Measurements from ENCODE around the gene CPEB1.

DNA sequence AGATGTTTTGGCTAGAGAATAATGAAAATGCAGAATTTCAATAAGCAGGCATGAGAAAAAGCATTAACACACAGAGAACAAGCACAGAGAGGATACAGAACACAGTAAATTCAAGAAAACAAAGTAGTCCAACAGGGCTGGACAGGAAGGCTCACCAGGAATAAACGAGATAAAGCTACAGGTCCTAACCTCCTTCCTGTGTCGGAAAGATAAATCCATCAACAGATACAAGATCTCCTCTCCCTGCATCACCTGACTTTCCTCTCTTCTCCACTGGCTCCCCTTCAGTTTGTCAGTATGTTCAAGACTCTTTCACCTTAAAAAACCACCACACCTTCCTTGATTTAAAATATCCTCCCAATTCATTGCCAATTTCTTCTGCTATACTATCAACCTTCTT is 11.4 kb downstream of the CPEB1 start:
- TF ChIP-seq NFE2 (CRISPR knock-in tag; IDR thresholded peaks at IDR 0.05) = no peak
- TF ChIP-seq JUNB (CRISPR knock-in tag; IDR thresholded peaks at IDR 0.05; ENCODE audit: borderline replicate concordance) = no peak
- no peak for TF ChIP-seq RBM39 (IDR thresholded peaks at IDR 0.05; ENCODE audit: low read depth, low read length, poor library complexity, severe bottlenecking)
- TF ChIP-seq RFX1 (IDR thresholded peaks at IDR 0.05) = no peak
- TF ChIP-seq GABPB1 (CRISPR knock-in tag; IDR thresholded peaks at IDR 0.05) = no peak
- no peak for TF ChIP-seq NFIC (IDR thresholded peaks at IDR 0.05; ENCODE audit: low read length)
- TF ChIP-seq CAMTA2 (CRISPR knock-in tag; IDR thresholded peaks at IDR 0.05; ENCODE audit: borderline replicate concordance) = no peak
- no peak for TF ChIP-seq ZFP36 (IDR thresholded peaks at IDR 0.05; ENCODE audit: borderline replicate concordance, low read depth, low read length, partially characterized antibody)
- no peak for TF ChIP-seq ZBTB1 (CRISPR knock-in tag; IDR thresholded peaks at IDR 0.05; ENCODE audit: borderline replicate concordance)

Data from HepG2 (cell line).